B cell (primary cell): Measurements from ENCODE around the gene CLCN2. TPM values are rescaled to one million over a fixed set of nuclear protein-coding genes. Genes with fewer than 3 reads are reported as not detected.

Source experiments
- ATAC-seq: fragments of 200-7000 bp; cut with Tn5 transposase; one replicate; pipeline ENCODE4 v1.10.0; 2021; ENCODE audit warnings: low read depth, mild to moderate bottlenecking, moderate number of reproducible peaks, moderate library complexity
- CTCF ChIA-PET: fragments of 350-600 bp; sonication (Branson Sonifier 250); formaldehyde crosslinking; loops from one replicate; lab custom pipeline; 2021; ENCODE audit warnings: antibody characterized with exemption, inconsistent platforms; lab: Charles Lee
- POLR2A ChIA-PET: fragments of 350-600 bp; sonication (Branson Sonifier 250); formaldehyde crosslinking; loops from one replicate; lab custom pipeline; 2021; ENCODE audit warnings: antibody characterized with exemption; lab: Charles Lee
- DNase-seq: peaks from one replicate; pipeline ENCODE4 v3.0.0; 2013
- H2AFZ ChIP-seq: 2 replicates; pipeline ENCODE4 v1.6.1; 2012; ENCODE audit warnings: mild to moderate bottlenecking, low read depth, low read length; ENCODE audit not compliant: insufficient read depth, poor library complexity, severe bottlenecking
- H3K27ac ChIP-seq, 2 donors: 1 replicate in 1 of 2; 2 replicates in 1 of 2; pipeline ENCODE4 v1.5.1; 2012 to 2013; ENCODE audit warnings: low read length in 2 of 2, mild to moderate bottlenecking in 2 of 2, moderate library complexity in 1 of 2
- H3K27me3 ChIP-seq, 4 experiments: fragments of 200-600 bp in 1 of 4; sonication (generic) in 1 of 4; replicated peaks in 1 of 4; 1 replicate in 2 of 4; 2 replicates in 2 of 4; pipeline versions ENCODE4 v1.6.1 to v1.7.0; 2013 to 2016; ENCODE audit warnings: low read length in 3 of 4, mild to moderate bottlenecking in 2 of 4, mixed read lengths in 1 of 4, moderate library complexity in 1 of 4; ENCODE audit not compliant: insufficient read depth in 4 of 4, control insufficient read depth in 3 of 4; ENCODE audit errors: control extremely low read depth in 1 of 4
- H3K36me3 ChIP-seq, 2 experiments: replicated peaks in 1 of 2; 1 replicate in 1 of 2; 2 replicates in 1 of 2; pipeline versions ENCODE4 v1.6.1 to v1.7.1; 2013; ENCODE audit warnings: low read length in 1 of 2; ENCODE audit not compliant: insufficient read depth in 2 of 2, control insufficient read depth in 1 of 2; ENCODE audit errors: control extremely low read depth in 1 of 2, extremely low read depth in 1 of 2
- H3K4me1 ChIP-seq, 2 donors: fragments of 200-600 bp in 1 of 2; sonication (generic) in 1 of 2; 1 replicate in 1 of 2; 2 replicates in 1 of 2; pipeline versions ENCODE4 v1.5.1 to v1.6.1; 2013 to 2017; ENCODE audit warnings: low read length in 2 of 2; ENCODE audit not compliant: control insufficient read depth in 2 of 2, insufficient read depth in 2 of 2
- H3K4me2 ChIP-seq: replicated peaks from 2 replicates; pipeline ENCODE3; 2012; ENCODE audit warnings: mild to moderate bottlenecking, low read depth, low read length; ENCODE audit not compliant: poor library complexity, severe bottlenecking
- H3K4me3 ChIP-seq, 5 experiments: fragments of 200-600 bp in 1 of 5; sonication (generic) in 1 of 5; 1 replicate in 3 of 5; 2 replicates in 2 of 5; pipeline versions ENCODE4 v1.5.1 to v1.7.0; 2011 to 2016; ENCODE audit warnings: low read length in 4 of 5, mild to moderate bottlenecking in 4 of 5, low read depth in 2 of 5, control low read depth in 1 of 5, moderate library complexity in 1 of 5; ENCODE audit not compliant: insufficient read depth in 1 of 5; ENCODE audit errors: control extremely low read depth in 1 of 5, extremely low read depth in 1 of 5
- H3K79me2 ChIP-seq: fragments of 200-600 bp; sonication (generic); one replicate; pipeline ENCODE4 v1.6.0; 2016; ENCODE audit warnings: low read length; ENCODE audit not compliant: control insufficient read depth, insufficient read depth
- H3K9ac ChIP-seq: fragments of 200-600 bp; sonication (generic); 2 replicates; pipeline ENCODE4 v1.6.1; 2017; ENCODE audit warnings: mild to moderate bottlenecking, low read length, moderate library complexity
- H3K9me3 ChIP-seq, 3 donors: one replicate each; pipeline versions ENCODE4 v1.6.1 to v1.7.1; 2013; ENCODE audit warnings: low read length in 2 of 3; ENCODE audit not compliant: control insufficient read depth in 2 of 3, insufficient read depth in 1 of 3; ENCODE audit errors: control extremely low read depth in 1 of 3
- H4K20me1 ChIP-seq: 2 replicates; pipeline ENCODE4 v1.6.0; 2012; ENCODE audit warnings: mild to moderate bottlenecking, low read length; ENCODE audit not compliant: insufficient read depth, control insufficient read depth, poor library complexity, severe bottlenecking
- H3K27ac Mint-ChIP-seq: one replicate; pipeline ENCODE4 v1.8.0; 2021; ENCODE audit warnings: mixed read lengths
- H3K27me3 Mint-ChIP-seq: one replicate; pipeline ENCODE4 v1.8.0; 2021; ENCODE audit warnings: mixed read lengths
- H3K4me1 Mint-ChIP-seq: one replicate; pipeline ENCODE4 v1.8.0; 2021; ENCODE audit warnings: mixed read lengths
- H3K4me3 Mint-ChIP-seq: one replicate; pipeline ENCODE4 v1.8.0; 2021; ENCODE audit warnings: mixed read lengths
- H3K9me3 Mint-ChIP-seq: one replicate; pipeline ENCODE4 v1.8.0; 2022; ENCODE audit warnings: mixed read lengths; ENCODE audit not compliant: insufficient read depth
- EZH2 ChIP-seq: IDR thresholded peaks from 2 replicates; pipeline ENCODE4 v1.6.1; 2012; ENCODE audit warnings: borderline replicate concordance, low read depth, mild to moderate bottlenecking, moderate library complexity, low read length; ENCODE audit not compliant: insufficient read depth, poor library complexity, severe bottlenecking
- WGBS: methylation state at CpG from one replicate; pipeline ENCODE4 v1.1.5; 2013; ENCODE audit warnings: missing lambda C conversion rate; ENCODE audit not compliant: insufficient coverage; 5-methylcytosine and 5-hydroxymethylcytosine counted together
- intact Hi-C: fragments of 100-400 bp; cut with micrococcal nuclease; formaldehyde crosslinking; loops from one replicate; pipeline ENCODE4 v1.10.0; 2022
- polyA plus RNA-seq: library from polyadenylated mRNA; depleted of rRNA; stranded (reverse); fragments of >200 nt; gene quantifications from 2 replicates; pipeline ENCODE4 v1.2.3, GENCODE V29; 2012
- total RNA-seq, 2 donors: library from RNA; stranded (reverse); fragments of 120-200 nt in 1 of 2; gene quantifications; 1 replicate in 1 of 2; 2 replicates in 1 of 2; pipeline versions ENCODE4 v1.2.3 to v1.2.4, GENCODE V29; 2013 to 2022
- TF ChIP-seq, protein P1 (sequence below): fragments of 200-600 bp; IDR thresholded peaks from one replicate; pipeline ENCODE4 v1.8.0; 2022; ENCODE audit warnings: antibody characterized with exemption, mild to moderate bottlenecking

CLCN2 gene
- total and polyA plus RNA-seq, 2 donors (not counting 1 experiment from before 2014, with no cell fraction given): 6.1 to 8.1 TPM

DNA sequence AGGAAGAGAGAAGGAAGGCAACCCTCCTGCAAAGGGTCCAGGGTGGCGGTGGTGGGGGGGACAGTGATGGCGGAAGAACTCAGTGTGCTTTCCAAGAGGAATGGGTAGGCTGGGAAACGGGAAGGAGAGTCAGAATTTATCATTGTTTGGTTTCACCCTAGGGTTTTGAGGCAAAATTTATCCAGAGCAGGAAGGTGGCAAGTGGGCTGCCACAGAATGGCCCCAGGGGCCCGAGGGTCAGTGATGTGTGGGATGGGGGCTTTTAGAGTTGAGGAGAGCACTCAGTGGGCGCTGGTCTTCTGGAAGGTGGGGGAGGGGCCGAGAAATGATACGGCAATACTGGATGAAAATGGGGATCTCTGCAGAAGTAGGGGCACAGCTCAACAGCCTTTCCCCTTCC is 23.4 kb downstream of the CLCN2 start:
- Histone ChIP-seq H3K4me3 (no peak overlapping the region), H3K27ac (no peak overlapping the region), H4K20me1 (no peaks in the 10 kb centered on the region), H3K9me3 (no peaks in the 10 kb centered on the region), H3K9ac (no peak overlapping the region), H3K4me2 (no peak overlapping the region), H3K4me1 (peaks cover 14 to 25% of the 10 kb centered on the region in 2 donors), H3K27me3 (peaks cover 0 to 3% (median 0%) of the 10 kb centered on the region in 4 experiments), H2AFZ (no peak overlapping the region), H3K79me2 (peaks cover 19% of the 10 kb centered on the region), H3K36me3 (peaks cover 0 to 19% of the 10 kb centered on the region in 2 experiments)
- TF ChIP-seq, protein P1, sequence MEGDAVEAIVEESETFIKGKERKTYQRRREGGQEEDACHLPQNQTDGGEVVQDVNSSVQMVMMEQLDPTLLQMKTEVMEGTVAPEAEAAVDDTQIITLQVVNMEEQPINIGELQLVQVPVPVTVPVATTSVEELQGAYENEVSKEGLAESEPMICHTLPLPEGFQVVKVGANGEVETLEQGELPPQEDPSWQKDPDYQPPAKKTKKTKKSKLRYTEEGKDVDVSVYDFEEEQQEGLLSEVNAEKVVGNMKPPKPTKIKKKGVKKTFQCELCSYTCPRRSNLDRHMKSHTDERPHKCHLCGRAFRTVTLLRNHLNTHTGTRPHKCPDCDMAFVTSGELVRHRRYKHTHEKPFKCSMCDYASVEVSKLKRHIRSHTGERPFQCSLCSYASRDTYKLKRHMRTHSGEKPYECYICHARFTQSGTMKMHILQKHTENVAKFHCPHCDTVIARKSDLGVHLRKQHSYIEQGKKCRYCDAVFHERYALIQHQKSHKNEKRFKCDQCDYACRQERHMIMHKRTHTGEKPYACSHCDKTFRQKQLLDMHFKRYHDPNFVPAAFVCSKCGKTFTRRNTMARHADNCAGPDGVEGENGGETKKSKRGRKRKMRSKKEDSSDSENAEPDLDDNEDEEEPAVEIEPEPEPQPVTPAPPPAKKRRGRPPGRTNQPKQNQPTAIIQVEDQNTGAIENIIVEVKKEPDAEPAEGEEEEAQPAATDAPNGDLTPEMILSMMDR: no peak
- no peak for TF ChIP-seq EZH2
- Mint-ChIP-seq H3K9me3 (no peaks in the 10 kb centered on the region), H3K27me3 (no peaks in the 10 kb centered on the region), H3K27ac (no peak overlapping the region), H3K4me1 (peaks cover 30% of the 10 kb centered on the region), H3K4me3 (peak overlapping the region; percentile 94)
- POLR2A ChIA-PET: no interaction called here
- intact Hi-C loops: no loop called here
- 86% methylated on average over 4 of the region's 7 CpGs for WGBS
- no peak for DNase-seq
- CTCF ChIA-PET: interaction anchor here (1.8 kb wide), 1 partner anchor 176 kb away, joined by 5 read pairs; no protein-coding TSS in a partner anchor
- no peak for ATAC-seq

DNA sequence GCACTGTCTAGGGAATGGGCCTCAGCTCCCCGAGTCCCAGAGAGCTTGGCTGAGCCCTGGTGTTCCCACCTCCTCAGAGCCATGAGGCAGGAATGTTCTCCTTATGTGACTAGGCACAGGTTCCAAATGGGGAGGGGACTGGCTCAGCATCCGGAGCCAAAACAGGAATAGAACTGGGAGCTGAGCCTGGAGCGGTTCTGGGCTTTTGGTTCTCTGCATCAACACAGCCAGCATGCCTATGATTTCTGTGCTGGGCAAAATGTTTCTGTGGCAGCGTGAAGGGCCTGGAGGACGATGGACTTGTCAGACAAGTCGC is 24.0 kb downstream of the CLCN2 start, which contains the start of gene FAM131A:
TSS of gene FAM131A (plus strand) at position 202 of the 316 bp plus-strand sequence. CDS start at position 233, 31 bp downstream.
- Mint-ChIP-seq H3K4me3 (peak within 1 kb of the TSS; percentile 94), H3K9me3 (no peaks in the 10 kb centered on the region), H3K4me1 (peaks cover 30% of the 10 kb centered on the region), H3K27me3 (no peaks in the 10 kb centered on the region), H3K27ac (peak within 1 kb of the TSS; percentile 82)
- Histone ChIP-seq H3K27ac (no peak within 1 kb of the TSS), H4K20me1 (no peaks in the 10 kb centered on the region), H3K9ac (peak within 1 kb of the TSS; percentile 86), H3K4me3 (peak within 1 kb of the TSS; percentile 51 to 83 (median 73)), H3K36me3 (peaks cover 0 to 25% of the 10 kb centered on the region in 2 experiments), H3K79me2 (peaks cover 19% of the 10 kb centered on the region), H3K4me1 (peaks cover 14 to 25% of the 10 kb centered on the region in 2 donors), H3K27me3 (peaks cover 0 to 3% (median 0%) of the 10 kb centered on the region in 4 experiments), H3K4me2 (peak within 1 kb of the TSS; percentile 82), H2AFZ (peak within 1 kb of the TSS; percentile 85), H3K9me3 (no peaks in the 10 kb centered on the region)
- POLR2A ChIA-PET: no interaction called here
- TF ChIP-seq, protein P1: no peak
- TF ChIP-seq EZH2: no peak
- DNase-seq: no peak
- no peak for ATAC-seq
- intact Hi-C loops: no loop called here
- CTCF ChIA-PET: interaction anchor here (1.2 to 1.8 kb wide), 2 partner anchors 17 to 176 kb away, joined by 3 to 5 read pairs; no protein-coding TSS in a partner anchor
- WGBS: 100% methylated on average over 6 of the region's 6 CpGs
